GM23338 (cell line): ENCODE results near the gene RPA3.

Experiments
- CREB1 ChIP-seq: fragments of 250-450 bp; sonication (Bioruptor Pico); IDR thresholded peaks from 2 replicates; pipeline ENCODE4 v1.5.0; 2020; ENCODE audit warnings: low read depth, mild to moderate bottlenecking, moderate library complexity
- EZH2 ChIP-seq: fragments of 200-600 bp; sonication (generic); IDR thresholded peaks from one replicate; pipeline ENCODE4 v1.8.0; 2017; ENCODE audit warnings: antibody characterized with exemption, mild to moderate bottlenecking, low read depth; ENCODE audit not compliant: unreplicated experiment
- EZH2phosphoT487 ChIP-seq: fragments of 200-600 bp; sonication (generic); IDR thresholded peaks from one replicate; pipeline ENCODE4 v1.8.1; 2018; ENCODE audit warnings: antibody characterized with exemption; ENCODE audit not compliant: unreplicated experiment
- JUNB ChIP-seq: IDR thresholded peaks from one replicate; pipeline ENCODE4 v1.6.1; 2016; ENCODE audit warnings: antibody characterized with exemption; ENCODE audit not compliant: unreplicated experiment
- POLR2AphosphoS5 ChIP-seq: IDR thresholded peaks from 2 replicates; pipeline ENCODE4 v1.6.1; 2016; ENCODE audit warnings: antibody characterized with exemption, low read depth
- REST ChIP-seq: IDR thresholded peaks from one replicate; pipeline ENCODE4 v1.6.1; 2018; ENCODE audit warnings: antibody characterized with exemption; ENCODE audit not compliant: unreplicated experiment
- STAT1 ChIP-seq: IDR thresholded peaks from one replicate; pipeline ENCODE4 v1.6.1; 2016; ENCODE audit warnings: antibody characterized with exemption; ENCODE audit not compliant: unreplicated experiment
- ZNF114 ChIP-seq: fragments of 250-450 bp; sonication (Bioruptor Pico); IDR thresholded peaks from 2 replicates; pipeline ENCODE4 v1.5.0; 2020; ENCODE audit warnings: mild to moderate bottlenecking, moderate library complexity
- ZNF331 ChIP-seq: fragments of 250-450 bp; sonication (Bioruptor Pico); IDR thresholded peaks from 2 replicates; pipeline ENCODE4 v1.5.0; 2020; ENCODE audit warnings: low read depth, mild to moderate bottlenecking, moderate library complexity
- ZNF462 ChIP-seq: fragments of 250-450 bp; sonication (Bioruptor Pico); IDR thresholded peaks from 2 replicates; pipeline ENCODE4 v1.5.0; 2020; ENCODE audit warnings: mild to moderate bottlenecking, moderate library complexity
- TF ChIP-seq, protein P1 (sequence below), 2 experiments: fragments of 200-600 bp in 1 of 2; sonication (generic) in 1 of 2; conservative IDR thresholded peaks; 2 replicates each; pipeline versions ENCODE4 v1.5.1 to v1.6.1; 2016 to 2017; ENCODE audit warnings: antibody characterized with exemption in 2 of 2, low read depth in 2 of 2, mild to moderate bottlenecking in 2 of 2, moderate library complexity in 1 of 2

- TF ChIP-seq, protein P1, sequence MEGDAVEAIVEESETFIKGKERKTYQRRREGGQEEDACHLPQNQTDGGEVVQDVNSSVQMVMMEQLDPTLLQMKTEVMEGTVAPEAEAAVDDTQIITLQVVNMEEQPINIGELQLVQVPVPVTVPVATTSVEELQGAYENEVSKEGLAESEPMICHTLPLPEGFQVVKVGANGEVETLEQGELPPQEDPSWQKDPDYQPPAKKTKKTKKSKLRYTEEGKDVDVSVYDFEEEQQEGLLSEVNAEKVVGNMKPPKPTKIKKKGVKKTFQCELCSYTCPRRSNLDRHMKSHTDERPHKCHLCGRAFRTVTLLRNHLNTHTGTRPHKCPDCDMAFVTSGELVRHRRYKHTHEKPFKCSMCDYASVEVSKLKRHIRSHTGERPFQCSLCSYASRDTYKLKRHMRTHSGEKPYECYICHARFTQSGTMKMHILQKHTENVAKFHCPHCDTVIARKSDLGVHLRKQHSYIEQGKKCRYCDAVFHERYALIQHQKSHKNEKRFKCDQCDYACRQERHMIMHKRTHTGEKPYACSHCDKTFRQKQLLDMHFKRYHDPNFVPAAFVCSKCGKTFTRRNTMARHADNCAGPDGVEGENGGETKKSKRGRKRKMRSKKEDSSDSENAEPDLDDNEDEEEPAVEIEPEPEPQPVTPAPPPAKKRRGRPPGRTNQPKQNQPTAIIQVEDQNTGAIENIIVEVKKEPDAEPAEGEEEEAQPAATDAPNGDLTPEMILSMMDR (conservative IDR thresholded peaks at IDR 0.05; ENCODE audit: low read depth in 2 of 2) = no peak
- TF ChIP-seq STAT1 (no peak), REST (no peak), CREB1 (CRISPR knock-in tag) (no peak), EZH2 (no peak), EZH2phosphoT487 (no peak), JUNB (no peak), ZNF331 (CRISPR knock-in tag) (no peak), POLR2AphosphoS5 (no peak), ZNF462 (no peak), ZNF114 (no peak)
These were observed 63.3 kb downstream of the RPA3 start for GRCh38 chr7:7654964-7655715.
